OCI-LY1 (cell line): ENCODE measurements around the gene SBK3.

ENCODE experiments used
- CTCF ChIP-seq: fragments of 200-600 bp; sonication (generic), shearing (Covaris generic); IDR thresholded peaks from 2 replicates; pipeline ENCODE4 v1.5.1; 2017; ENCODE audit warnings: mild to moderate bottlenecking, antibody characterized with exemption, low read length, moderate library complexity, mixed read lengths
- EZH2 ChIP-seq: fragments of 200-600 bp; sonication (generic), shearing (Covaris generic); IDR thresholded peaks from 2 replicates; pipeline ENCODE4 v1.8.0; 2017; ENCODE audit warnings: borderline replicate concordance, mixed run types, mild to moderate bottlenecking, antibody characterized with exemption, low read length, moderate library complexity, mixed read lengths

DNA sequence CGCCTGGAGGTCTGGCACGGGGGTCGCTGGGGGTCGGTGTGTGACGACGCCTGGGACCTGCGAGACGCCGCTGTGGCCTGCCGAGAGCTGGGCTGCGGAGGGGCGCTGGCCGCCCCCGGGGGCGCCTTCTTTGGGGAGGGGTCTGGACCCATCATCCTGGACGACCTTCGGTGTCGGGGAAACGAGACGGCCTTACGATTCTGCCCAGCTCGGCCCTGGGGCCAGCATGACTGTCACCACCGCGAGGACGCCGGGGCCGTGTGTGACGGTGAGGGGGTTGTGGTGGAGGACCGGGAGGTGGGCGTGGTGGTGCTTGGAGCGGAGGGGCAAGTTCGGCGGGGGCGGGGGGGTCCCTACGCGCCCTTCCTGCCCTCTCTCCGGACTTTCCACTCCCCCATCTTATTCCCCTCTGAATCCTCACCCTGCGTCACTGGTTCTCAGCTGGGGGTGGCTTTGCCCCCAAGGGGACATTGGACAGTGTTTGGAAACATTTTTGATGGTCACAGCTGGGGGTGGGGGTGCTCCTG is 51.6 kb downstream of the SBK3 start:
- no peak for TF ChIP-seq CTCF
- TF ChIP-seq EZH2: no peak
